ENCODE results near the gene P2RX2.

GRCh38 chr12:132619071-132619385, 452 bp downstream of the P2RX2 start:
- TF ChIP-seq CTCF (IDR thresholded peaks at IDR 0.05), result no peak
- TF ChIP-seq POLR2AphosphoS5 (IDR thresholded peaks at IDR 0.05; ENCODE audit: insufficient read depth in 1 of 2, low read depth in 1 of 2), result no peak
